ENCODE results near the gene PLA2G2F. TPM values are rescaled to one million over a fixed set of nuclear protein-coding genes. Genes with fewer than 3 reads are reported as not detected.

PLA2G2F gene, protein sequence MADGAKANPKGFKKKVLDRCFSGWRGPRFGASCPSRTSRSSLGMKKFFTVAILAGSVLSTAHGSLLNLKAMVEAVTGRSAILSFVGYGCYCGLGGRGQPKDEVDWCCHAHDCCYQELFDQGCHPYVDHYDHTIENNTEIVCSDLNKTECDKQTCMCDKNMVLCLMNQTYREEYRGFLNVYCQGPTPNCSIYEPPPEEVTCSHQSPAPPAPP
- not detected in 2 replicates for total RNA-seq

GRCh38 chr1:20138961-20139550 is at the start of gene PLA2G2F:
PLA2G2F (plus strand) TSS chr1:20139323; CDS start chr1:20139428, 105 bp downstream.
- Mint-ChIP-seq H3K9me3 (no peaks in the 10 kb centered on the region), H3K4me3 (no peak within 1 kb of the TSS), H3K27ac (no peak within 1 kb of the TSS), H3K36me3 (ENCODE audit: low read depth) (no peaks in the 10 kb centered on the region), H3K27me3 (peaks cover 5% of the 10 kb centered on the region), H3K4me1 (no peaks in the 10 kb centered on the region)
- intact Hi-C loops (cut with micrococcal nuclease) = no loop called here
- DNase-seq = no peak

DNA sequence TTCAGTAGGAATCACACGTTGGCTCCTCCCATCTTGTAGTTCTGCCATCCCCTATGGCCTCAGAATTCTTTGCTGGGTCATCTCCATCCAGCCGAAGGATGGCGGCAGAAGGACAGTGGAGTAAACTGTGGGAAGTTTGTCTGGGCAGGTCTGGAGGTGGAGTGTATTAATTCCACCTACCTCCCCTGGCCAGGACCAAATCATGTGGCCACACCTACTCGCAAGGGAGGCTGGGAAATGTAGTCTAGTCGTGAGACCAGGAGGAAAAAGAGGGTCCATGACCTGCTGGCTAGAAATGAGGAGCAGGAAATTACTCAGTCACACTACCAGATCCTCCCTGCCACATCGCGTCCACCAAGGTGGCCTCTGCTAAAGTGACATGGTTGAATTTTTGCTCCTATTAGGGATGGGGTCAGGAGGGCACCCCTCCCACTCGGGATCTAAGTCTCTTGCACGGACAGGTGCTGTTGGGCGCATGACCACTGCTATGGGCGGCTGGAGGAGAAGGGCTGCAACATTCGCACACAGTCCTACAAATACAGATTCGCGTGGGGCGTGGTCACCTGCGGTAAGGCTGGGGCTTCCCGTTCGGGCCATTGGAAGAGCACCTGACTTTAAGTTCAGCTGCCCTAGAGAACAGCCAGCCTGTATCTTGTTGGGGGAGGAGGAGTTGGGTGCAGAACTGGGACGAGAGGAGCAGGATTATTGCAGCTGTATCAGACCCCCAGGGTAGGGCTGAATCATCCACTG is 49.6 kb upstream of the PLA2G2F start:
- Mint-ChIP-seq H3K27ac (no peak overlapping the region), H3K27me3 (peaks cover 13% of the 10 kb centered on the region), H3K4me3 (no peak overlapping the region), H3K36me3 (ENCODE audit: low read depth) (no peaks in the 10 kb centered on the region), H3K4me1 (no peaks in the 10 kb centered on the region), H3K9me3 (no peaks in the 10 kb centered on the region)
- DNase-seq = no peak
- intact Hi-C loops (cut with micrococcal nuclease) = no loop called here

DNA sequence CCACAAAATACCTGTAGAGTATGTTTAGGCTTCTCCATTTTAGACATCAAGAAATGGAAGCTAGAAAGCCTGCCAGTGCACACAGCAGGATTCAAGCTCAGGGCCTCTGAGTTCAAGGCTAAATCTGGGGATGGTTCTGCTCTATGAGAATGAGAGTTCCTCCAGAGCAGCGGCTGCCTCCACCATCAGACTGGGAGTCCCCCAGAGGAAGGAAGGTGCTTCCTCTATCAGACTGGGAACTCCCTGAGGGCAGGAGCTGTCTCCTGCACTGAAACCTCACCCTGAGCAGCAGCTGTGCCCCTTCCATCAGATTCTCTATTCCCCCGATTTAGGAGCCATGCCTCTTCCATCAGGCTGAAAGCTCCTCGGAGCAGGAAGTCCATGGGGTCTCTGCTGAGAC is 49.0 kb upstream of the PLA2G2F start:
- no peaks in the 10 kb centered on the region for H3K36me3 Mint-ChIP-seq (ENCODE audit: low read depth)
- H3K27me3 Mint-ChIP-seq = peaks cover 16% of the 10 kb centered on the region
- H3K4me1 Mint-ChIP-seq = no peaks in the 10 kb centered on the region
- no peaks in the 10 kb centered on the region for H3K9me3 Mint-ChIP-seq
- H3K4me3 Mint-ChIP-seq = no peak overlapping the region
- intact Hi-C loops (cut with micrococcal nuclease) = no loop called here
- no peak for DNase-seq
- H3K27ac Mint-ChIP-seq = no peak overlapping the region

GRCh38 chr1:20090641-20091040 is 48.5 kb upstream of the PLA2G2F start:
- no peaks in the 10 kb centered on the region for H3K9me3 Mint-ChIP-seq
- intact Hi-C loops (cut with micrococcal nuclease) = no loop called here
- no peak overlapping the region for H3K4me3 Mint-ChIP-seq
- no peaks in the 10 kb centered on the region for H3K4me1 Mint-ChIP-seq
- H3K27ac Mint-ChIP-seq = no peak overlapping the region
- H3K27me3 Mint-ChIP-seq = peaks cover 19% of the 10 kb centered on the region
- H3K36me3 Mint-ChIP-seq (ENCODE audit: low read depth) = no peaks in the 10 kb centered on the region
- DNase-seq = no peak

- H3K27ac Mint-ChIP-seq = no peak overlapping the region
- H3K9me3 Mint-ChIP-seq = no peaks in the 10 kb centered on the region
- no peak overlapping the region for H3K4me3 Mint-ChIP-seq
- DNase-seq = no peak
- H3K27me3 Mint-ChIP-seq = peaks cover 19% of the 10 kb centered on the region
- H3K4me1 Mint-ChIP-seq = no peaks in the 10 kb centered on the region
- intact Hi-C loops (cut with micrococcal nuclease) = no loop called here
- H3K36me3 Mint-ChIP-seq (ENCODE audit: low read depth) = no peaks in the 10 kb centered on the region
Measured at GRCh38 chr1:20093303-20093702, 45.8 kb upstream of the PLA2G2F start.

GRCh38 chr1:20093940-20094391 is 45.2 kb upstream of the PLA2G2F start:
- Mint-ChIP-seq H3K27me3 (peaks cover 19% of the 10 kb centered on the region), H3K4me3 (no peak overlapping the region), H3K36me3 (ENCODE audit: low read depth) (no peaks in the 10 kb centered on the region), H3K9me3 (no peaks in the 10 kb centered on the region), H3K4me1 (no peaks in the 10 kb centered on the region), H3K27ac (no peak overlapping the region)
- DNase-seq = no peak
- intact Hi-C loops (cut with micrococcal nuclease) = no loop called here

DNA sequence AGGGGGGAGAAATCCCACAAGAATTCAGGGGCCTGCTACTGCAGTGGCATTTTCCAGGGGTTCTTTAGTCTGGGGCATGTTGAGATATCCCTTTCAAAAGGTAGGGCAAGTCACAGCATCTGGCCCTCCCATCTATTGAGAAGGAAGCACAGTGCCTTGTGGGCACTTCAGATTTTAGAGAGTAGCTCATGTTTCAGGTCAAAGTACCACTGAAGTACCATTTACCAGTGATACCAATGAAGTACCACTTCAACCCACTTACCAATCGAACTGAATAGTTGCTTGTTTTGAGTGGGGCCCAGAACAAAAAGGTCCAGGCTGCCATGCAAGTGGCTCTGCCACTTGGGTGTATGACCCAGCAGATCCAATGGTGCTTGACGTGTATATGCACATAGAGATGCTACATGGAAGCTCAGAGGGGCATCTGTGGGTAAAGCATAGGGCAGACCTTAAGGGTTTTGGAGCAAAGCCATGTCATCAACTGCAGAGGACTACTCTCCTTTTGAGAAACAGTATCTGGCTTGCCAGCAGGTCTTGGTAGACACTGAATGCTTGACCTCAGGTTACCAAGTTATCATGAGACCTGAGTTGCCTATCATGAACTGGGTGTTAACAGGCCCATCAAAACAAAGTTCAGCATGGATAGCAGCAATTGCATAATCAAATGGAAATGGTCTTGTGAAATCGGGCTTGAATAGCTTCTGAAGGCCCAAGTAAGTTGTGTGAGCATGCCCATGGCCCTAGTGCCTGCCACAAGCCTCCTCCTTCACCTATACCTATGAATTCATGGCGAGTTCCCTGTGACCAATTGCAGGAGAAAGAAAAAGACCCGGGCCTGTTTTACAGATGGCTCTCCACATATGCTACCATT is 43.3 kb upstream of the PLA2G2F start:
- Mint-ChIP-seq H3K27me3 (peaks cover 19% of the 10 kb centered on the region), H3K36me3 (ENCODE audit: low read depth) (no peaks in the 10 kb centered on the region), H3K9me3 (no peaks in the 10 kb centered on the region), H3K4me3 (no peak overlapping the region), H3K27ac (no peak overlapping the region), H3K4me1 (no peaks in the 10 kb centered on the region)
- intact Hi-C loops (cut with micrococcal nuclease) = no loop called here
- no peak for DNase-seq

DNA sequence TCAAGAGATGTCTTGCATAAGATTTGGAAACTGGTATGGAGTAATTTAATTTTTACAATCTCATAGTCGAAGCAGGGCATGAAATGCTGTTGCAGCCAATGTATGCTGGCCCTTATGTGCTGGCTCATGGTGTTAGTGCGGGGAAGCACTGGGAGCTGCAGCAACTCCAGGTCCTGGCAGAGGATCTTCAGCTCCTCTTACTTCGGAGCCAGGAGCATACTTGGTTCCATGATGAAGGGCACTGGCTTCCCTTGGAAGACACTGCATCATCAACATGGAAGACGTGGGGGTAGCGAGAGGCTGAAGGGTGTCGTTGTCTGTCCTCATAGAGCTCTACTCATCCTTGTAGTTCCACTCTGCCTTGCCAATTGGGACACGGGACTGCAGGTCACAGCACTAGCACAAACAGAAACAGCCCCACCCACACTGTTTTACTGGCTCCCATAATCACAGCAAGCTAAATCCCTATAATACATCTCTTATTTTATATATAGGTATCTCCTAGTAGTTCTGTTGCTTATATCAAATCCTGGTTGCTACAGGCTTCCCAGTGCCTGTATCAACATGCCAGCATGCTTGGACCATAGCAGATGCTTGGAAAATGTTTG is 42.2 kb upstream of the PLA2G2F start:
- H3K27me3 Mint-ChIP-seq = peaks cover 17% of the 10 kb centered on the region
- no peak overlapping the region for H3K4me3 Mint-ChIP-seq
- intact Hi-C loops (cut with micrococcal nuclease) = no loop called here
- no peaks in the 10 kb centered on the region for H3K9me3 Mint-ChIP-seq
- no peaks in the 10 kb centered on the region for H3K4me1 Mint-ChIP-seq
- H3K27ac Mint-ChIP-seq = no peak overlapping the region
- DNase-seq = no peak
- H3K36me3 Mint-ChIP-seq (ENCODE audit: low read depth) = no peaks in the 10 kb centered on the region

GRCh38 chr1:20099533-20099932 is 39.6 kb upstream of the PLA2G2F start:
- no peaks in the 10 kb centered on the region for H3K36me3 Mint-ChIP-seq (ENCODE audit: low read depth)
- H3K4me3 Mint-ChIP-seq = no peak overlapping the region
- peaks cover 1% of the 10 kb centered on the region for H3K4me1 Mint-ChIP-seq
- intact Hi-C loops (cut with micrococcal nuclease) = no loop called here
- H3K27ac Mint-ChIP-seq = no peak overlapping the region
- peaks cover 6% of the 10 kb centered on the region for H3K27me3 Mint-ChIP-seq
- no peak for DNase-seq
- H3K9me3 Mint-ChIP-seq = no peaks in the 10 kb centered on the region

- no peaks in the 10 kb centered on the region for H3K9me3 Mint-ChIP-seq
- no peak overlapping the region for H3K4me3 Mint-ChIP-seq
- intact Hi-C loops (cut with micrococcal nuclease) = loop anchor here (1.0 kb wide), 1 partner anchor 52 kb away; no protein-coding TSS in a partner anchor
- DNase-seq = peak; percentile 78
- H3K27me3 Mint-ChIP-seq = peaks cover 2% of the 10 kb centered on the region
- H3K4me1 Mint-ChIP-seq = peaks cover 1% of the 10 kb centered on the region
- H3K36me3 Mint-ChIP-seq (ENCODE audit: low read depth) = no peaks in the 10 kb centered on the region
- no peak overlapping the region for H3K27ac Mint-ChIP-seq
Measured at GRCh38 chr1:20100632-20101355, 38.3 kb upstream of the PLA2G2F start.

GRCh38 chr1:20102875-20103274 is 36.2 kb upstream of the PLA2G2F start:
- no peak for DNase-seq
- Mint-ChIP-seq H3K9me3 (no peaks in the 10 kb centered on the region), H3K4me3 (no peak overlapping the region), H3K36me3 (ENCODE audit: low read depth) (no peaks in the 10 kb centered on the region), H3K27me3 (peaks cover 9% of the 10 kb centered on the region), H3K4me1 (peaks cover 1% of the 10 kb centered on the region), H3K27ac (no peak overlapping the region)
- intact Hi-C loops (cut with micrococcal nuclease) = no loop called here

- Mint-ChIP-seq H3K36me3 (ENCODE audit: low read depth) (no peaks in the 10 kb centered on the region), H3K4me1 (peaks cover 1% of the 10 kb centered on the region), H3K4me3 (no peak overlapping the region), H3K9me3 (no peaks in the 10 kb centered on the region), H3K27me3 (peaks cover 14% of the 10 kb centered on the region), H3K27ac (no peak overlapping the region)
- no peak for DNase-seq
- intact Hi-C loops (cut with micrococcal nuclease) = no loop called here
Measured at GRCh38 chr1:20105856-20106255, 33.3 kb upstream of the PLA2G2F start.

DNA sequence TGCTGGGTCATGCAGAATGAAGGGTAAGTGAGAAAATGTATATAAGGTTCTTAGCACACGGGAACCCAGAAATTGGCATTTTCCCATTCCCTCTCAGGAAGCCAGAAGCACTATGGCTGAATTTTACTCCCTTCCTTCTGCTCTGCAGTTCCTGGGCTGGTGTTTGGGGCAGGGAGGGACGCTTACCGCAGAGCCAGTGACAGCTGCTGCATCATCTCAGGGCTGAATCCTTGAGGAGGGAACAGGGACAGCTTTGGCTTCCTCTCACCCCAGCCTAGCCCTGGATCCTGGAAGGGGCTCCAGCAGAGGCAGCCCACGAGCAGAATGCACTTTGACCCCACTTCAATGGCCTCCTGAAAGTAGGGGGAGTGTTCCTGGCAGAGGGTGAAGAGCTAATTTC is 31.8 kb upstream of the PLA2G2F start:
- Mint-ChIP-seq H3K4me1 (peaks cover 1% of the 10 kb centered on the region), H3K27ac (no peak overlapping the region), H3K27me3 (peaks cover 14% of the 10 kb centered on the region), H3K4me3 (no peak overlapping the region), H3K36me3 (ENCODE audit: low read depth) (no peaks in the 10 kb centered on the region), H3K9me3 (no peaks in the 10 kb centered on the region)
- DNase-seq = no peak
- intact Hi-C loops (cut with micrococcal nuclease) = no loop called here

All from activated CD4-positive, alpha-beta T cell treated with anti-CD3 and anti-CD28 coated beads, Interleukin-2, amount 10 ng/mL, durations not matched to agents 24 days and 14 days (primary cell).